K562 (cell line): ENCODE results near the gene SMCO4. TPM values are rescaled to one million over a fixed set of nuclear protein-coding genes. Genes with fewer than 3 reads are reported as not detected.

Experiments used
- KDM1A ChIP-seq, 2 experiments: fragments of 450-650 bp; IDR thresholded peaks; 2 replicates each; pipeline ENCODE4 v1.6.1; 2016; ENCODE audit warnings: mild to moderate bottlenecking in 2 of 2
- RERE ChIP-seq: sonication (generic); formaldehyde crosslinking; IDR thresholded peaks from 2 replicates; pipeline ENCODE4 v1.8.0; 2023; ENCODE audit warnings: missing genetic modification reagents, mild to moderate bottlenecking, borderline replicate concordance
- SLC30A9 ChIP-seq: fragments of 250-450 bp; sonication (Bioruptor Pico); IDR thresholded peaks from 2 replicates; pipeline ENCODE4 v1.8.0; 2022; ENCODE audit warnings: mild to moderate bottlenecking, moderate library complexity
- USF1 ChIP-seq: sonication (generic); formaldehyde crosslinking; IDR thresholded peaks from 2 replicates; pipeline ENCODE4 v1.9.0; 2022; ENCODE audit warnings: mild to moderate bottlenecking, missing genetic modification reagents
- ZBTB40 ChIP-seq, 2 experiments: fragments of 450-650 bp in 1 of 2; sonication (generic) in 1 of 2; formaldehyde crosslinking in 1 of 2; IDR thresholded peaks; 2 replicates each; pipeline versions ENCODE4 v1.7.1 to v1.9.0; 2016 to 2022; ENCODE audit warnings: inconsistent platforms in 1 of 2, mild to moderate bottlenecking in 1 of 2, missing genetic modification reagents in 1 of 2
- ZNF280A ChIP-seq: fragments of 450-650 bp; IDR thresholded peaks from 2 replicates; pipeline ENCODE4 v1.6.1; 2018; ENCODE audit warnings: mild to moderate bottlenecking, low read depth; ENCODE audit not compliant: partially characterized antibody
- polyA plus RNA-seq, 8 experiments: library from polyadenylated mRNA; depleted of rRNA in 4 of 8; stranded (reverse) in 5 of 8; unstranded in 3 of 8; fragments of >200 nt; fragmentation: Nextera tagmentation in 2 of 8; fragmentation: Illumina TruSeq in 1 of 8; extraction: Ambion mirVana in 2 of 8; extraction: Trizol in 1 of 8; gene quantifications; 2 replicates each; pipeline versions ENCODE4 v1.2.1 to v1.2.3, GENCODE V29; 2011 to 2014; ENCODE audit warnings: inconsistent platforms in 1 of 8, missing spikeins in 1 of 8
- total RNA-seq, 7 experiments: library from RNA; depleted of rRNA in 6 of 7; stranded (reverse); fragments of >200 nt in 6 of 7; fragmentation: Illumina TruSeq in 2 of 7; extraction: Trizol in 2 of 7; gene quantifications; 2 replicates each; pipeline versions ENCODE4 v1.2.1 to v1.2.3, GENCODE V29; 2011 to 2021; ENCODE audit warnings: low replicate concordance in 1 of 7

SMCO4 gene
- total and polyA plus RNA-seq, 9 of the 15 experiments (the other 6 are each of a cell fraction or from before 2014, with no cell fraction given): 1.8 to 27.8 (median 15.3) TPM

- TF ChIP-seq USF1 (CRISPR knock-in tag) (no peak), KDM1A (IDR thresholded peaks at IDR 0.05) (no peak), ZBTB40 (IDR thresholded peaks at IDR 0.05) (no peak), ZBTB40 (CRISPR knock-in tag; IDR thresholded peaks at IDR 0.05) (no peak), RERE (CRISPR knock-in tag) (no peak), ZNF280A (no peak), SLC30A9 (CRISPR knock-in tag) (no peak)
Observed at GRCh38 chr11:93490996-93491618, 52.1 kb downstream of the SMCO4 start (continued).
